GM18511 (cell line): Measurements from ENCODE around the gene NFKBIB.
"Not testable (repeated sequence)": the region's sequence is repeated elsewhere in the genome, so short reads cannot be mapped to it uniquely, and the experiment has no call there.

ENCODE experiments used
- ATAC-seq: cut with Tn5 transposase; IDR thresholded peaks from one replicate; pipeline ENCODE4 v1.9.1; 2021; ENCODE audit warnings: mild to moderate bottlenecking, moderate library complexity; ENCODE audit not compliant: unreplicated experiment

NFKBIB gene

DNA sequence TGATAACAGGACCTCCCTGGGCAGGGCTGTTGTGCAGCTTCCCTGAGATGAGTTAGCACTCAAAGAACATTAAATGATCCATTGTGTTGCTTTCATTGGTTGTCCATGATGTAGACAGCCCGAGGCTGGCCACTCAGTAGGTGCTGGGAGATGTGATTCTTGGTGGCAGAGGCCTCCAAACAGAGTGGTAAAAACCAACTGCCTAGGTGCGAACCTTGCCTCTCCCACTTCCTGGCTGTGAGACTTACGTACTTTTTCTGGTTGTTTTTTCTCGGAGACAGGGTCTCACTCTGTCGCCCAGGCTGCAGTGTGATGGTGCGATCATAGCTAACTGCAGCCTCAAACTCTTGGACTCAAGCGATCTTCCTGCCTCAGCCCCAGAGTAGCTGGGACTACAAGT is 24.6 kb downstream of the NFKBIB start:
- ATAC-seq, result no peak

DNA sequence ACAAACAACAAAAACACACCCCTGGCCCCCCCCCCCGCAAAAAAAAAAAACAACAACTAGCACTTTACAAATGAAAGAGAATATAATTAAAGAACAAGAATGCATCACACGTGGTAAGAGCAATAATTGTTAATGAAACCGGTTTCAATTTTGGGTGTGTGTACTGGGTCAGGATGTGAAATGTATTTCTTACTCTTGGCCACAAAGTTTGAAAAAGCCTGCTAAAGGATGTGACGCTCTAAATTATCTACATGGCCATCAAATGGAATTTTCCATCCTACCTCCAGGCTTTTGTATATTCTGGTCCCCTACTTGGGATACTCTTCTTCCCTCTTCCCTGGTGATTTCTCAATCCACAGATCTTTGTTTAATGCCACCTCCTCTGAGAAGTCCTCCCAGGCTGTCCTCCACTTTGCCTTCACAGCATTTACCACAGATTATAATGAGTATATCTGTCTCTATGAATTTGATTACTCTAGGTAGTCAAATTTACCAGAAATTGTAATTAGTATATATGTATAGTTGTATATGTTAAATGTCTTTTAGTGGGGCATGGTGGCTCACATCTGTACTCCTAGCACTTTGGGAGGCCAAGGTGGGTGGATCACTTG is 28.7 kb downstream of the NFKBIB start:
- ATAC-seq, result no peak

DNA sequence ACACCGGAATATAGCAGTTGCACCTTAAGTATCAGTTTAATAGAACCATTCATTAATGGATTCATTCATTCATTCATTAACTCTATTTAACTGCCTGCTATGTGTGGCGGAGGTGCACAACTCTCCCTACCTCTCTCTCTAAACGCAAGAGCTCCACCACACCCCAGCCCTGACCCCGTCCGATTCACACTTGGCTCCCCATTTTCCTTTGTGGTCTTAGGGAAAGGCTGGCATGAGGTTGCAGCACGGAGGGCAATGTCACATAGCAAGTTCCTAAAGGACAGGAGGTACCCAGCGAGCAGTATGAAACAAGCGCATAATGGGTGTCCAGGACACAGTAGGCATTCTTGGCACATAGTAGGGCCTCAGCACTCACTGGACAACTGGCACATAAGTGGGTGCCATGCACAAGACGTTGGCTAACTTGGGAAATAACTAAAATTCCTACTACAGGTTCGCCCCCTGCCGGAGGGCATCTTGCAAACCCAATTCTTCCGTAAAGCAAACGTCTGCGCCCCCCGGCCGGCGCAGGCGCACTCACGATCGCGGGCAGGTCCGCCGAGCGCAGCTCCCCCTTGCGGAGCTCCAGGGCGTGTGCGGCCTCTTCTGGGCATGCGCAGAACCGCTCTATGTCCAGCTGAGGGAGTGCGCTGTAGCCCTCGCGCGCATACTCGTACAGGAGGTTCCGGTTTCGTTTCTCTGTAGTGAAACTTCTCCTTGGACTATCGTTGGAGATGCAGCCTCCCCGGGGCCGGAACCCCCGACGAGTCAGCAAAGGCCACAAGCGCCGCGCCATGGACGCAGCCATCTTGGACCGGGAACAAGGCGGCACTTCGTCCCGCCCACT is 30.4 kb downstream of the NFKBIB start, which contains the start of gene SARS2:
Gene SARS2, minus strand, starts transcription at position 835 of the 847 bp plus-strand sequence. Its CDS starts 27 bp downstream, at position 808.
- peak; percentile 75 for ATAC-seq

DNA sequence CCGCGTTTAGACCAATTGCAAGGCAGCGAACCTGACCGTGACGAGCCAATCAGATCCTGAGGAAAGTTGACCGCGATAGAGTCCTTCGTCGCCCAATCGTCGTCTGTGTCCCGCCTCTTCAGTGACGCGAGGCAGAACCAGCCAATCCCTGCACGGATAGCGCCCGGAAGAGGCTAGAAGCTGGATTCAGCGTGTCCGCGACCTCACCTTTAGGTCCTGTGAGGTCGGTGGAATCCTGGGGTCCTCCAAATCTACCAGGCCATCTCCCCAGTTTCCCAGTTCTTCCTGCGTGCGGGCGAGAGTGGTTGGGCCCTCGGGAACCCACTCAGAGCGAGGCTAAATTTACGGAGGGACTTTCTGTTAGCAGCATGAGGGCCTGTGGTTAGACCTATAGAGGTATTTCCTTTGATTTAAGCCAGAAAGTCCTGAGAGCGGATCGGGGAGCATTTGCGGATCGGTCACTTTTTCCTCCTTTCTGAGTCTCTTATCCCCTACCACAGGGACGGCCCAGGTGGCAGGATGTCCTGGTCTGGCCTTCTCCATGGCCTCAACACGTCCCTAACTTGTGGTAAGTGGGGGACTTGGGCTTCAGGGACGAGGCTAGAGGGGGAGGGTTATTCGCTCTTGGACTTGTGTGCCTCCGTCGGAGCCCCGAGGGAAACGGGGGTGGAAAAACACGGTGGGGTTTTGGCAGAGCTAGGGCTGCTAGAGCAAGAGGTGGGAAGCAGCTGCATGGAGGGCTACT is 31.2 kb downstream of the NFKBIB start, which contains the start of gene MRPS12:
Gene MRPS12, plus strand, starts transcription at position 169 of the 745 bp plus-strand sequence. Its CDS starts 351 bp downstream, at position 520.
- peak; percentile 93 for ATAC-seq

DNA sequence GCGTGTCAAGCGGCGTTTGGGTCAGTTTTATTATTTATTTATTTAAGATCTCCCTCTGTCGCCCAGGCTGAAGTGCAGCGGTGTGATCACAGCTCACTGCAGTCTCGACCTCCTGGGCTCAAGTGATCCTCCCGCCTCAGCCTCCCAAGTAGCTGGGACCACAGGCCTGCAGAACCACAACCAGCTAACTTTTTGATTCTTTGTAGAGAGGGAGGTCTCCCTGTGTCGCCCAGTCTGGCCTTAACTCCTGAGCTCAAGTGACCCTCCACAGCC is 31.7 kb downstream of the NFKBIB start:
- no peak for ATAC-seq

DNA sequence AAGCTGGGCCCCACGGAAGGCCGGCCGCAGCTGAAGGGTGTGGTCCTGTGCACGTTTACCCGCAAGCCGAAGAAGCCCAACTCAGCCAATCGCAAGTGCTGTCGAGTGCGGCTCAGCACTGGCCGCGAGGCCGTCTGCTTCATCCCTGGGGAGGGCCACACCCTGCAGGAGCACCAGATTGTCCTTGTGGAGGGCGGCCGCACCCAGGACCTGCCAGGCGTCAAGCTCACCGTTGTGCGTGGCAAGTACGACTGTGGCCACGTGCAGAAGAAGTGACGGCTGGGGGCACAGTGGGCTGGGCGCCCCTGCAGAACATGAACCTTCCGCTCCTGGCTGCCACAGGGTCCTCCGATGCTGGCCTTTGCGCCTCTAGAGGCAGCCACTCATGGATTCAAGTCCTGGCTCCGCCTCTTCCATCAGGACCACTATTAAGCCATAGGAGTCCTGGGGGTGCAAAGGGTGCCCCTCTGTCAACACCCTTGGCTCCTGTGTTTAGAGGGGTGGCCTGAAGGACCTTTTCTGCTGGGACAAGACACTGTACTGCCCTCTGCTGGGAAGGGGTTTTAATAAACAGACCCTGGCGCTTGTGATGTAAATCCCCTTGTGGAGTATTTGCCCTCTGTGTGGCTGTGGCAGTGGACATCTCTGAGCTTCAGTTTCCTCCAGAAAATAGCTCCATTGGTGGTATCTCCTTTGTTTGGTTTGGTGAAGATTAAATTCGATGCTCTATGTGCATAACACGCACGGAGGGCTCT is 32.8 kb downstream of the NFKBIB start:
- no peak for ATAC-seq

DNA sequence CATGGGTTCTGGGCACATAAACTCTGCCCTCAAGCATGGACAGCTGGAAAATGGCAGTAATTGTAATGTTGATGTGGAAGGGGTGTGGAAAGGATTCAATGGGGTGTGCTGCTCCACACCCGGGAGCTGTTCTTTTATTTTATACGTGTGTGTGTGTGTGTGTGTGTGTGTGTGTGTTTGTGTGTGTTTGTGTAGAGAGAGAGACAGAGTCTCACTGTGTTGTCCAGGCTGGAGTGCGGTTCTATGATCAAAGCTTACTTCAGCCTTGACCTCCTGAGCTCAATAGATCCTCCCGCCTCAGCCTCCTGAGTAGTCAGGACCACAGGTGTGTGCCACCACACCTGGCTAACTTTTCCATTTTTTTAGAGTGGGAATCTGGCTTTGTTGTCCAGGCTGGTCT is 33.8 kb downstream of the NFKBIB start:
- no peak for ATAC-seq

DNA sequence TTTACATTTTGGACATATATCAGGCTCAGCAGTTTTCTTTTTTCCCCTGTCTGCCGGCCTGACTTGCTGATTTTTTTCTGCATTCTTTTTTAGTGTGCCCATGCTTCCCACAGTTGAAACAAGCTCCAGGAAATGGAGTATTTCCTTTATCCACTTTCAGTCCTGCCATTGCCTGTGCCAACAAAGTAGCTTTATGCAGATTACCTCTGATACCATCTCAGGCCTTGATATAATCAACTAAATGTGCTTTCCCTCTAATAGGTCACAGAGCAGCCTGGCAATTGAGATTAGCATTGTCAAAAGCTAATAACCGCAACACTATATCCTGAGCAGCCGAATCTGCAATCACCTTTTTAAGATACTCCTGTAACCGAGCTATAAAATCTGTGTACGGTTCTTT is 40.2 kb downstream of the NFKBIB start:
- ATAC-seq, result no peak

DNA sequence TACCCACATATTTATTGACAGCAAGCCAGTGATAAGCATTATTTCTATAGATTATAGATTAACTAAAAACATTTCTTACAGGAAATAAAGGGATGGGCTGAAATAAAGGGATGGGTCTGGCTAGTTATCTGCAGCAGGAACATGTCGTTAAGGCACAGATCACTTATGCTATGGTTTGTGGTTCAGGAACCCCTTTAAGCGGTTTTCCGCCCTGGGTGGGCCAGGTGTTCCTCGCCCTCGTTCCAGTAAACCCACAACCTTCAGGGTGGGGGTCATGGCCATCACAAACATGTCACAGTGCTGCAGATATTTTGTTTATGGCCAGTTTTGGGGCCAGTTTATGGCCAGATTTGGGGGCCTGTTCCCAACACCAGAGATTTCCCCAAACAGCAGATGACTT is 41.7 kb downstream of the NFKBIB start:
- ATAC-seq, result not testable (repeated sequence)

DNA sequence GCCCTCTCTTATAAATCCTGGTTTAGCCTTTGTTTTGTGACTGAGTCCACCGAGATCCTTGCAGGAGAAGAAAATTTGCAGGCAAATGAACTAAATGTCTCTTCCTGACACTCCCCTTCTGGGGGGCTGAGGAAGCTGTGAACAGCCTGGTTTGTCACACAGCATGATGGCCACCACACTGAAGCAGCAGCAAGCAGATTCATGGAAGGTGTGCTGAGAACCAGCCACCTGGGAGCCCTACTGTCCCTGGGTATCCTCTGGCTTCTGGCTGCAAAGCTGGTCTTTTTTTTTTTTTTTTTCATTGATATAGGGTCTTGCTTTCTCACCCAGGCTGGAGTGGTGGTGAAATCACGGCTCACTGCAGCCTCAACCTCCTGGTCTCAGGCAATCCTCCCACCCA is 42.2 kb downstream of the NFKBIB start:
- ATAC-seq, result no peak

DNA sequence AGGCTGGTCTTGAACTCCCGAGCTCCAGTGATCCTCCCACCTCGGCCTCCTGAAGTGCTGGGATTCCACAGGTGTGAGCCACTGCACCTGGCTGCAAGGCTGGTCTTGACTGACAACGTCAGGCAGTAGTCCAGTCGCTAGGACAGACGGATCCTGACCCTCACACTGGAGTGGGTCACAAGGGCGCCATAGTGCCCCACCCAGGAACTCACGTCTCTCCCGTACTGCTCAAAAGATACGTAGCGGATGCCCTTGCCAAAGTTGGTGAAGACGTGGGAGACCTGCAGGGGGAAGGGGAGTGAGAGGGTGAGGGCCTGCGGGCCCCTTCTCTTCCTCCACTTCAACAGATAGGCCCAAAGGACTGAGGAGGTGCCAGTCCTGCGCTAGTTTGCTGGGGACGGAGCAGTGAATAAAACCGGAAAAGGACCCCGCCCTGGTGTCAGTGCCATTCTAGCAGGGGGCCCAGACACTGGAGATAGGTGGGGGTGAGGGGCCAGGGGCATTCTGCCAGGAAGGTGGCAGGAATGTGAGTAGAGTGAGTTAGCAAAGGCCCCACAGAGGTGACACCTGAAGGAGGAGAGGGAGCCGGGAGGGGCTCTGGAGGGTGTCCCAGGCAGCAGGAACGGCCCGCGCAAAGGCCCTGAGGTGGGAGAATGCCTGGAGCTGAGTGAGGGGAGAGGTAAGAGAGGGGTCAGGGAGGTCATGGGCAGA is 42.9 kb downstream of the NFKBIB start:
- ATAC-seq, result no peak

DNA sequence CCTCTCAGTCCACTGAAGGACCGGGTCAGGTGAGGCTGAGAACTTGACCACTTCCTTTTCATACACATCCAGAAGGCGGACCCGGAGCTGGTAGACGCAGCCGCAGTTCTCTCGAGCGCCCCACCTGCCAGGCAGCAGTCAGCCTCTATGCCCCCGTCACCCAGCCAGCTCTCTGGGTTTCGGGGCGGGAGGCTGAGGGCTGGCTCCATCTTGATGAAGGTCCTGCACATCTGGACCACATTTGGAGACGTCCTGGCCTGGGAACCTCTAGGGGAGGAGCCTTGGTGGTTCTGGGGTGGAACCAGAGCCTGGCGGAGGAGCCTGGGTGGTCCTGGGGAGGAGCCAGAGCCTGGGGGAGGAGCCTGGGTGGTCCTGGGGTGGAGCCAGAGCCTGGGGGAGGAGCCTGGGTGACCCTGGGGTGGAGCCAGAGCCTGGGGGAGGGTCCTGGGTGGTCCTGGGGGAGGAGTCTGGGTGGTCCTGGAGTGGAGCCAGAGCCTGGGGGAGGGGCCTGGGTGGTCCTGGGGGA is 45.3 kb downstream of the NFKBIB start:
- ATAC-seq, result no peak

DNA sequence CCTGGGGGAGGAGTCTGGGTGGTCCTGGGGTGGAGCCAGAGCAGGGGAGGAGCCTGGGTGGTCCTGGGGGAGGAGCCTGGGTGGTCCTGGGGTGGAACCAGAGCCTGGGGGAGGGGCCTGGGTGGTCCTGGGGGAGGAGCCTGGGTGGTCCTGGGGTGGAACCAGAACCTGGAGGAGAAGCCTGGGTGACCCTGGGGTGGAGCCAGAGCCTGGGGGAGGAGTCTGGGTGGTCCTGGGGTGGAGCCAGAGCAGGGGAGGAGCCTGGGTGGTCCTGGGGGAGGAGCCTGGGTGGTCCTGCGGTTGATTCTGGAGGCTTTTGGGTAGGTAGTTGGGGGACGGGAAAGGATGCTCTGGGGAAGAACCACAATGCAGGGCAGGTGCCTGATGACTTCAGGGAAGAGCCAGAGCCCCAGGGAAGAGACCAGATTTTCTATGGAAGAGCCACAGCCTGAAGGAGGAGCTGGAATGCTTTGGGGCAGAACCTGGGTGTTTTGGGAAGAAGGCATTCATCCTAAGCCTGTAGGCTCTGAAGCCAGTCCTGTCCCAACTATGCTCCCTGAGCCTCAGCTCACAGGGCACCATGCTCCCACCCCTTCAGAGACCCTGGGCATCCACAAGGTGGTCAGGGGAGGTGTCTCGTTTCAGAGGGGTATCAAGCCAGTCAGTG is 45.9 kb downstream of the NFKBIB start:
- no peak for ATAC-seq

DNA sequence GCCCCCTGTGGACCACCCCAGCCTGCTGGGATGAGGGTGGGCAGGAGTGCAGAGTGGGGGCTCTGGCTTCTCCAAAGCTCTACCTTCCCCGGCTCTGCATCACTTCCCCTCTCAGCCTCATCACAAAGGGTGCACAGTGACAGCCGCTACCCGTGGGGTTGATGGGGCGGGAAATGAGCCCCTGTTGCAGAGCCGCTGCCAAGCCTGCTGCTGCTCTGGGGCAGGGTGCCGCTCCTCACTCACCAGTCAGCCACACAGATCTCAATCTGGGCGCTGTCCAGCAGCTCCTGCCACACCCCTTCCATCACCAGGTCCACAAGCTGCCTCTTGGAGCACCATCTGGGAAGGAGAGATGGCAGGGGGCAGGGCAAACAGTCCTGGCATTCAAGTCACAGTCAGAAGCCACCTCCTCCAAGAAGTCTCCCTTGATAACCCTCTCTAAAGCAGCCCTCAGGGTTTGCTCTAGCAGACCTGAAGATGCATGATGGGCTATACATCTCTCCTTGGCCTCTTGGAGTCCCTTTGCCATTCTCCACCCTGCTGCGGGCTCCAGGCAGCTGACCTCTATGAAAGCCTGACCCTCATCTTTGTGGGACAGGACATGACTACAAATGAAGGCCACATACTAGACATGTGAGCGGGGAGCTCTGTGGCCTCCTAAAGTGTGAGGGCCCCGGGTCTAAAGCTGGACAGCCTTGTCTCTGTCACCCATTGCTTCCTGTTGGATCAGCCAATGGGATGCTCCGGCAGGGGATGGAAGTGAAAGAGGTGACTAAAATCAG is 46.7 kb downstream of the NFKBIB start:
- no peak for ATAC-seq

DNA sequence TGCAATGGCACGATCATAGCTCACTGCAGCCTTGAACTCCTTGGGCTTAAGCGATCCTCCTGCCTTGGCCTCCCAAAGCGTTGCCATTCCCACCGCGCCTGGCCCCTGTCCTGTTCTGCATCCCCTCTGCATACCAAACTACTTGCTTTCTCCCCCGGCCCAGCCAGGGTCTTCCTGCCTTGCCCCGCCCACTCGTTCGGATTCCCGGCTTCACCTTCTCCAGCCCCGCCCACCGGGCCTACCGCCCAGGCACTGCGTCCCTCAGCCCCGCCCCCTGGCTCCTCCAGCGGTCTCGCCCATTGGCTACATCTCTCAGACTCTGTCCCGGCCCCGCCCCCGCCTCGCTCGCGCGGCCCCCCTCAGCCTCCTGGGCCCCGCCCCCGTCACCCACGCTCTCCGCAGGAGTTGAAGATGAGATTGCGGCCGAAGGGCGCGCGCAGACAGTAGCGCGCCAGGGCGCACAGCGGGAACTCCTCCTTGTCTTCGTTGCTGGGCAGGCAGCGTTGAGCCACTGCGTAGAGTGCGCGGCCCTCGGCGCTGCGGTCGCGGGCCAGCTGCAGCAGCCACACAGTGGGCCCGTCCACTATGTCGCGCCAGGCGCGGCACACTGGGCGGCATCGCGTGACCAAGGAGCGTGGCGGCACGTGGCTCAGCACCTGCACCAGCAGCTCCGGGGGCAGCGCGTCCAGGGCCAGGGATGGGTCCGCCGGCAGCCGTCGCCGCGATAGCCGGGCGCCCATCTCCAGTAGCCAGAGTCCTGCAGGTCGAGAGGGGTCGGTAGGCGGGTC is 50.0 kb downstream of the NFKBIB start:
- no peak for ATAC-seq

DNA sequence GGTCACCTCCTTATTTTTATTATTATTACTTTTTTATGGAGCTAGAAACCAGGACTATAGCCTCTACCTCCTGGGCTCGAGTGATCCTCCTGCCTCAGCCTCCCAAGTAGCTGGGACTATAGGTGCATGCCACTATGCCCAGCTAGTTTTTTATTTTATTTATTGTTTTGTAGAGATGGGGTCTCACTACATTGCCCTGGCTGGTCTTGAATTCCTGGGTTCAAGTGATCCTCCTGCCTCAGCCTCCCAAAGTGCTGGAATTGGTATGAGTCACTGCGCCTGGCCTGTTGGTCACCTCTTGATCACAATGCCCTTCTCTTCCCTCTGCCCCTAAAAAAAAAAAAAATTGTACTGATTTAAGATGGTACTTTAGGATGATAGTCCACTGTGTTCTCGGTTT is 51.4 kb downstream of the NFKBIB start:
- no peak for ATAC-seq

DNA sequence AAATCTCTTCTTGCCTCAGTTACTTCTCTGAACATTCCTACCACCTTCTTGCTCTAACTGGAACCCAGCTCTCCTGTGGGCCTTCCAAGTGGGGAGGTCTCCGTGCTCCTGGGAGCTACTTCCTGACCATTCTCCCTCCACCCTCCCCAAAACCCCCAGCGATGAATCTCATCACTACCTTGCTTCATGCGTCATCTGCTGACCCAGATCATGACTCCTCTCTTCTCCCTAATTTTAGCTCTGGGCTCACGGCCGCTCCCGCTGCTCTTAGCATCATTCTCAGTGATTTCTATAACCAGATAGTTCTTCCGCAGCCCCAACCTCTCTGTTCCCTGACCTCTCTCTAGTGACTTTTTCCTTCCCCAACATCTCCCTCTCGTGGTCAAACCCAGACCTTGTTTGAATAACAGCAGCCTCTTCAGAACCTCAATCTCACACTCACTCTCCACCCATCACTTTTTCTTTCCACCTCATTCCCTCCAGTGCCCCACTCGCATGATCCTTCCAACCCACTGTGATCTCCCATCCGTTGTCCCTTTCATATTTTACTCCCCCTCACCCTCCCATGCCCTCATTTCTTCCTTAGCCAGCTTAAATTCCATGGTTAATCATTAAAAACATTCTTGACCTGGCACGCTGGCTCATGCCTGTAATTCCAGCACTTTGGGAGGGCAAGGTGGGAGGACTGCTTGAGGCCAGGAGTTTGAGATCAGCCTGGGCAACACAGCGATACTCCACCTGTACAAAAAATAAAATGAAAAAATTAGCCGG is 52.8 kb downstream of the NFKBIB start:
- ATAC-seq, result no peak
